ENCODE results near the gene LCP2. TPM values are rescaled to one million over a fixed set of nuclear protein-coding genes. Genes with fewer than 3 reads are reported as not detected.
A peak's percentile ranks its signal among the peaks of the same experiment; 100 is the strongest.

LCP2 gene
- polyA plus RNA-seq, 3 donors, result 52.0 to 177 (median 89.5) TPM

DNA sequence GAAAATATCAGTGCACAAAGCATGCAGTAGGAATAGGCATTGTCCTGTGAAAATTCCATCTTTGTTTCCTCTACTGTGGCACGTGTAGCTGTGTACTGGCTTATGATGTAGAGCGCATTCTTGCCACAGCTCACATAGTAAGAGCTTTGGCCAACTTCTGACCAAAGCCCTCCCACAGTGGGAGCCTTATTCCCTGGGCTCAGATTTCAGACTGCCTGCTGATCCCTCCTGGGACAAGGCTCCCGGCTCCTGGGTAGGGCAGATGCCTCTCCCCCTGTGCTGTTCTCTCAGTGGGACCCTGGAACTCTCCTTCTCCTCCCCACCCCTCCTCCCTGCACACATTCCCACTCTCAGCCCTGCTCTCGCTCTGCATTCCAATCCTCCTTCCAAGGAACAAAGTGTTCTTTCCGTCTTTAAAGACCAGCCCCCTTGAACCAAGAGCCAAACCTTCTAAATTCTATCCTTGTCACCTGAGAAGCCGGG, 17.5 kb downstream of the LCP2 start:
- Histone ChIP-seq H2AFZ (ENCODE audit: insufficient read depth, low read depth, low read length, poor library complexity, severe bottlenecking) (no peak overlapping the region), H3K36me3 (replicated peaks in 1 of 2; ENCODE audit: control insufficient read depth in 1 of 2, insufficient read depth in 2 of 2, low read length in 2 of 2) (peaks cover 57 to 71% of the 10 kb centered on the region in 2 donors), H3K79me2 (ENCODE audit: insufficient read depth, low read length) (peaks cover 91% of the 10 kb centered on the region), H3K27me3 (ENCODE audit: control insufficient read depth in 2 of 2, insufficient read depth in 2 of 2, low read length in 2 of 2) (no peaks in the 10 kb centered on the region), H3K4me2 (replicated peaks; ENCODE audit: extremely low read depth, low read length, poor library complexity, severe bottlenecking) (peak overlapping the region; percentile 70), H3K27ac (ENCODE audit: low read depth in 1 of 2, low read length in 2 of 2) (peak overlapping the region; percentile 91 to 92), H3K4me1 (ENCODE audit: control insufficient read depth in 1 of 2, insufficient read depth in 2 of 2, low read length in 2 of 2) (peaks cover 79 to 85% of the 10 kb centered on the region in 2 donors), H4K20me1 (ENCODE audit: insufficient read depth, low read length) (peaks cover 98% of the 10 kb centered on the region), H3K9ac (ENCODE audit: insufficient read depth, low read length, poor library complexity, severe bottlenecking) (peak overlapping the region; percentile 41), H3K9me3 (replicated peaks in 1 of 2; ENCODE audit: control insufficient read depth in 1 of 2, insufficient read depth in 1 of 2, low read length in 2 of 2) (no peaks in the 10 kb centered on the region), H3K4me3 (replicated peaks in 1 of 3; ENCODE audit: low read depth in 2 of 3, low read length in 3 of 3) (peak overlapping the region in 1 of 3 experiments; percentile 58)
- no peaks in the 10 kb centered on the region for H3K9me3 Mint-ChIP-seq
- DNase-seq, result no peak
- TF ChIP-seq, protein P1, sequence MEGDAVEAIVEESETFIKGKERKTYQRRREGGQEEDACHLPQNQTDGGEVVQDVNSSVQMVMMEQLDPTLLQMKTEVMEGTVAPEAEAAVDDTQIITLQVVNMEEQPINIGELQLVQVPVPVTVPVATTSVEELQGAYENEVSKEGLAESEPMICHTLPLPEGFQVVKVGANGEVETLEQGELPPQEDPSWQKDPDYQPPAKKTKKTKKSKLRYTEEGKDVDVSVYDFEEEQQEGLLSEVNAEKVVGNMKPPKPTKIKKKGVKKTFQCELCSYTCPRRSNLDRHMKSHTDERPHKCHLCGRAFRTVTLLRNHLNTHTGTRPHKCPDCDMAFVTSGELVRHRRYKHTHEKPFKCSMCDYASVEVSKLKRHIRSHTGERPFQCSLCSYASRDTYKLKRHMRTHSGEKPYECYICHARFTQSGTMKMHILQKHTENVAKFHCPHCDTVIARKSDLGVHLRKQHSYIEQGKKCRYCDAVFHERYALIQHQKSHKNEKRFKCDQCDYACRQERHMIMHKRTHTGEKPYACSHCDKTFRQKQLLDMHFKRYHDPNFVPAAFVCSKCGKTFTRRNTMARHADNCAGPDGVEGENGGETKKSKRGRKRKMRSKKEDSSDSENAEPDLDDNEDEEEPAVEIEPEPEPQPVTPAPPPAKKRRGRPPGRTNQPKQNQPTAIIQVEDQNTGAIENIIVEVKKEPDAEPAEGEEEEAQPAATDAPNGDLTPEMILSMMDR (IDR thresholded peaks at IDR 0.05), result no peak
- peaks cover 90% of the 10 kb centered on the region for H3K4me1 Mint-ChIP-seq
- H3K4me3 Mint-ChIP-seq, result peak overlapping the region in 1 of 2 donors; percentile 48
- WGBS (ENCODE audit: insufficient coverage), result 80% methylated on average over 5 of the region's 6 CpGs
- H3K36me3 Mint-ChIP-seq, result peaks cover 74 to 89% of the 10 kb centered on the region in 2 donors
- H3K27me3 Mint-ChIP-seq (ENCODE audit: low read depth in 3 of 3), result peaks cover 0 to 2% (median 0%) of the 10 kb centered on the region in 3 donors
- intact Hi-C loops (cut with micrococcal nuclease), result no loop called here
- peak overlapping the region; percentile 93 to 99 (median 98) for H3K27ac Mint-ChIP-seq

DNA sequence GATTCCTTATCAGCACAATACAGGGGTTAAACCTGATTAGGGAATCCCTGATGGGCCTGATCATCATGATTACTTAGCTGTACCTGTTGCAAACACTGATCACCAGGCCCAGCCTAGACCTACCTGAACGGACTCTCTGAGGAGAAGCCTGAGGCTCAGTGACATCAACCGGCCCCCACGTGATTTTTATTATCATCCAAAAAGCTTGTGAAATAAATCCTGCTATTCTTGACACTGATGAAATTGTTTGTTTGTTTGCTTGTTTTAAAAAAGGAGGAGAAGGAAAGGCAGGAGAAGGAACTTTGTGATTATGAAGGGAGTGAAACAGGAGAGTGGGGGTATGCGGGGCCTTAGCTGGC, 18.1 kb downstream of the LCP2 start:
- peak overlapping the region; percentile 91 to 92 for H3K27ac ChIP-seq (ENCODE audit: low read depth in 1 of 2, low read length in 2 of 2)
- no peaks in the 10 kb centered on the region for H3K9me3 ChIP-seq (replicated peaks in 1 of 2; ENCODE audit: control insufficient read depth in 1 of 2, insufficient read depth in 1 of 2, low read length in 2 of 2)
- Mint-ChIP-seq H3K9me3 (no peaks in the 10 kb centered on the region), H3K27me3 (ENCODE audit: low read depth in 3 of 3) (no peaks in the 10 kb centered on the region), H3K36me3 (peaks cover 75 to 89% of the 10 kb centered on the region in 2 donors), H3K4me3 (peak overlapping the region; percentile 73 to 87), H3K4me1 (peaks cover 88% of the 10 kb centered on the region), H3K27ac (peak overlapping the region; percentile 93 to 99 (median 98))
- peaks cover 96% of the 10 kb centered on the region for H4K20me1 ChIP-seq (ENCODE audit: insufficient read depth, low read length)
- WGBS (ENCODE audit: insufficient coverage), result no CpG with 5 or more reads among the region's 4 CpGs
- H3K9ac ChIP-seq (ENCODE audit: insufficient read depth, low read length, poor library complexity, severe bottlenecking), result peak overlapping the region; percentile 55
- peak overlapping the region; percentile 70 for H3K4me2 ChIP-seq (replicated peaks; ENCODE audit: extremely low read depth, low read length, poor library complexity, severe bottlenecking)
- no peaks in the 10 kb centered on the region for H3K27me3 ChIP-seq (ENCODE audit: control insufficient read depth in 2 of 2, insufficient read depth in 2 of 2, low read length in 2 of 2)
- no peak overlapping the region for H2AFZ ChIP-seq (ENCODE audit: insufficient read depth, low read depth, low read length, poor library complexity, severe bottlenecking)
- no peak for DNase-seq
- peak overlapping the region in 1 of 3 experiments; percentile 58 for H3K4me3 ChIP-seq (replicated peaks in 1 of 3; ENCODE audit: low read depth in 2 of 3, low read length in 3 of 3)
- peaks cover 90% of the 10 kb centered on the region for H3K79me2 ChIP-seq (ENCODE audit: insufficient read depth, low read length)
- H3K36me3 ChIP-seq (replicated peaks in 1 of 2; ENCODE audit: control insufficient read depth in 1 of 2, insufficient read depth in 2 of 2, low read length in 2 of 2), result peaks cover 57 to 71% of the 10 kb centered on the region in 2 donors
- intact Hi-C loops (cut with micrococcal nuclease), result no loop called here
- TF ChIP-seq, protein P1 (IDR thresholded peaks at IDR 0.05), result no peak
- H3K4me1 ChIP-seq (ENCODE audit: control insufficient read depth in 1 of 2, insufficient read depth in 2 of 2, low read length in 2 of 2), result peaks cover 79 to 85% of the 10 kb centered on the region in 2 donors
